ENCODE measurements around the gene PACRG. TPM values are rescaled to one million over a fixed set of nuclear protein-coding genes. Genes with fewer than 3 reads are reported as not detected.

PACRG gene
- polyA plus RNA-seq, 1 donor (not counting 4 experiments of a cell fraction or from before 2014, with no cell fraction given), result 0.31 TPM

DNA sequence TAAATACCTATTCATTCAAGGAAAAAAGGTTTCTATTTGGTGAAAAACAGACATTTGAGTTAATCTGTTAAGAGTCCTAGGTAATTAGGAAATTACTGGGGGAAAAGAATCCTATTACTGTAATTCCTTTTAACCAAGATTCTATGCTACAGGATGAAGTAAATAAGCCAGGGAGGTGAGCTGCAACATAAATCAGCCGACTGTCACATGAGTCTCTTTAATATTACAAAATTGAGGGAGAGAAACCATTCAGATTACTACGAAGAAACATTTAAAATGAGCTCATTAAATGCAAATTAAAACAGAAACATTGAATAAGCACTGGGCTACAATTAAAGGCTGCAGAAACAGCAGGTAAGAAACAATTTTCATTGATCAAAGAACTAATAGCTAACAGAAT lies 5.5 kb upstream of the PACRG start:
- H2AFZ ChIP-seq (ENCODE audit: control insufficient read depth, low read length), result no peak overlapping the region
- no peak for FAIRE-seq
- no peak overlapping the region for H3K4me2 ChIP-seq (ENCODE audit: control insufficient read depth, extremely low read depth, insufficient read depth, low read depth, low read length)
- dilution Hi-C loops (cut with MboI; ENCODE audit: extremely low pct_ligation_motif_present, low sequenced_read_pairs), result no loop called here
- peaks cover 3% of the 10 kb centered on the region for H3K4me1 ChIP-seq (ENCODE audit: control insufficient read depth, extremely low read depth, insufficient read depth, low read length)
- no peak overlapping the region for H3K4me3 ChIP-seq (ENCODE audit: control insufficient read depth in 2 of 3, extremely low read depth in 1 of 3, insufficient read depth in 2 of 3, low read depth in 1 of 3, low read length in 3 of 3)
- H3K36me3 ChIP-seq (ENCODE audit: control insufficient read depth in 2 of 2, extremely low read depth in 1 of 2, insufficient read depth in 2 of 2, low read length in 2 of 2), result no peaks in the 10 kb centered on the region
- H3K27me3 ChIP-seq (ENCODE audit: control insufficient read depth, extremely low read depth, insufficient read depth, low read length), result no peaks in the 10 kb centered on the region
- no peaks in the 10 kb centered on the region for H3K9me1 ChIP-seq (ENCODE audit: control insufficient read depth, extremely low read depth, insufficient read depth, low read length)
- DNase-seq (ENCODE audit: low read depth, low spot score), result no peak
- H3K9me3 ChIP-seq (ENCODE audit: control insufficient read depth, low read depth, low read length), result no peaks in the 10 kb centered on the region
- H3K79me2 ChIP-seq (ENCODE audit: control insufficient read depth, insufficient read depth, low read length), result no peaks in the 10 kb centered on the region
- H4K20me1 ChIP-seq (ENCODE audit: control insufficient read depth, extremely low read depth, insufficient read depth, low read length), result no peaks in the 10 kb centered on the region
- TF ChIP-seq EZH2 (IDR thresholded peaks at IDR 0.05; ENCODE audit: low read length), result no peak
- TF ChIP-seq, protein P1, sequence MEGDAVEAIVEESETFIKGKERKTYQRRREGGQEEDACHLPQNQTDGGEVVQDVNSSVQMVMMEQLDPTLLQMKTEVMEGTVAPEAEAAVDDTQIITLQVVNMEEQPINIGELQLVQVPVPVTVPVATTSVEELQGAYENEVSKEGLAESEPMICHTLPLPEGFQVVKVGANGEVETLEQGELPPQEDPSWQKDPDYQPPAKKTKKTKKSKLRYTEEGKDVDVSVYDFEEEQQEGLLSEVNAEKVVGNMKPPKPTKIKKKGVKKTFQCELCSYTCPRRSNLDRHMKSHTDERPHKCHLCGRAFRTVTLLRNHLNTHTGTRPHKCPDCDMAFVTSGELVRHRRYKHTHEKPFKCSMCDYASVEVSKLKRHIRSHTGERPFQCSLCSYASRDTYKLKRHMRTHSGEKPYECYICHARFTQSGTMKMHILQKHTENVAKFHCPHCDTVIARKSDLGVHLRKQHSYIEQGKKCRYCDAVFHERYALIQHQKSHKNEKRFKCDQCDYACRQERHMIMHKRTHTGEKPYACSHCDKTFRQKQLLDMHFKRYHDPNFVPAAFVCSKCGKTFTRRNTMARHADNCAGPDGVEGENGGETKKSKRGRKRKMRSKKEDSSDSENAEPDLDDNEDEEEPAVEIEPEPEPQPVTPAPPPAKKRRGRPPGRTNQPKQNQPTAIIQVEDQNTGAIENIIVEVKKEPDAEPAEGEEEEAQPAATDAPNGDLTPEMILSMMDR (optimal IDR thresholded peaks at IDR 0.05 in 1 of 3, IDR thresholded peaks at IDR 0.05 in 1 of 3, conservative IDR thresholded peaks at IDR 0.05 in 1 of 3; ENCODE audit: extremely low read depth in 1 of 3, insufficient read depth in 2 of 3, low read length in 3 of 3), result no peak
- H3K27ac ChIP-seq (ENCODE audit: control insufficient read depth, insufficient read depth, low read length), result no peak overlapping the region
- no peak overlapping the region for H3K9ac ChIP-seq (ENCODE audit: control insufficient read depth, extremely low read depth, insufficient read depth, low read length)

DNA sequence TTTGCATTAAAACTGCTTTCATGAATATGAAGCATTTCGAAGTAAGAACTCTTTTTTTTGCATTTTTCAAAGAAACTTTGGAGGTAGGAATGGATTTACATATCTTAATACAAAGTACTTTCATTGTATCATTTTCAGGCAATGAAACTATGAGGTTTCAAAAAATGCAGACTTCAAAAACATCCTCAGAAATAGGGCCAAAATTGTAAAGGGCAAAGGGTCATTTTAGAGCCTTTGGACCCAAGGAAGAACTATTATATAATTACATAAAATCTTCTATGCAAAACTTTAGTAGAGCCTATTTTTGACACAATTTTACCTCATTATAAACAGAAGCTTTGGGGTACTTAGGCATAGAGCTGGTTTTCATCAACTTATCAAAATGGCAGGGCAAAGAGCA lies 5.1 kb upstream of the PACRG start:
- no peaks in the 10 kb centered on the region for H3K36me3 ChIP-seq (ENCODE audit: control insufficient read depth in 2 of 2, extremely low read depth in 1 of 2, insufficient read depth in 2 of 2, low read length in 2 of 2)
- peaks cover 3% of the 10 kb centered on the region for H3K4me1 ChIP-seq (ENCODE audit: control insufficient read depth, extremely low read depth, insufficient read depth, low read length)
- H3K9ac ChIP-seq (ENCODE audit: control insufficient read depth, extremely low read depth, insufficient read depth, low read length), result no peak overlapping the region
- H3K4me3 ChIP-seq (ENCODE audit: control insufficient read depth in 2 of 3, extremely low read depth in 1 of 3, insufficient read depth in 2 of 3, low read depth in 1 of 3, low read length in 3 of 3), result no peak overlapping the region
- no peak overlapping the region for H3K4me2 ChIP-seq (ENCODE audit: control insufficient read depth, extremely low read depth, insufficient read depth, low read depth, low read length)
- DNase-seq (ENCODE audit: low read depth, low spot score) (no peak), FAIRE-seq (no peak)
- no peak overlapping the region for H3K27ac ChIP-seq (ENCODE audit: control insufficient read depth, insufficient read depth, low read length)
- no peaks in the 10 kb centered on the region for H3K79me2 ChIP-seq (ENCODE audit: control insufficient read depth, insufficient read depth, low read length)
- no peaks in the 10 kb centered on the region for H4K20me1 ChIP-seq (ENCODE audit: control insufficient read depth, extremely low read depth, insufficient read depth, low read length)
- H3K9me3 ChIP-seq (ENCODE audit: control insufficient read depth, low read depth, low read length), result no peaks in the 10 kb centered on the region
- no peaks in the 10 kb centered on the region for H3K27me3 ChIP-seq (ENCODE audit: control insufficient read depth, extremely low read depth, insufficient read depth, low read length)
- H3K9me1 ChIP-seq (ENCODE audit: control insufficient read depth, extremely low read depth, insufficient read depth, low read length), result no peaks in the 10 kb centered on the region
- dilution Hi-C loops (cut with MboI; ENCODE audit: extremely low pct_ligation_motif_present, low sequenced_read_pairs), result no loop called here
- H2AFZ ChIP-seq (ENCODE audit: control insufficient read depth, low read length), result no peak overlapping the region
- TF ChIP-seq, protein P1 (optimal IDR thresholded peaks at IDR 0.05 in 1 of 3, IDR thresholded peaks at IDR 0.05 in 1 of 3, conservative IDR thresholded peaks at IDR 0.05 in 1 of 3; ENCODE audit: extremely low read depth in 1 of 3, insufficient read depth in 2 of 3, low read length in 3 of 3), result no peak
- no peak for TF ChIP-seq EZH2 (IDR thresholded peaks at IDR 0.05; ENCODE audit: low read length)
